OCI-LY7 (cell line): ENCODE results near the gene PTGER2.

Source experiments
- EZH2phosphoT487 ChIP-seq: fragments of 200-600 bp; sonication (generic); IDR thresholded peaks from 2 replicates; pipeline ENCODE4 v1.6.1; 2018; ENCODE audit warnings: low read depth, borderline replicate concordance, mild to moderate bottlenecking, mixed run types, antibody characterized with exemption, low read length, moderate library complexity, mixed read lengths
- TF ChIP-seq, protein P1 (sequence below): fragments of 200-600 bp; sonication (generic); conservative IDR thresholded peaks from 2 replicates; pipeline ENCODE4 v1.5.1; 2014; ENCODE audit warnings: mild to moderate bottlenecking, antibody characterized with exemption, low read length, moderate library complexity, mixed read lengths

DNA sequence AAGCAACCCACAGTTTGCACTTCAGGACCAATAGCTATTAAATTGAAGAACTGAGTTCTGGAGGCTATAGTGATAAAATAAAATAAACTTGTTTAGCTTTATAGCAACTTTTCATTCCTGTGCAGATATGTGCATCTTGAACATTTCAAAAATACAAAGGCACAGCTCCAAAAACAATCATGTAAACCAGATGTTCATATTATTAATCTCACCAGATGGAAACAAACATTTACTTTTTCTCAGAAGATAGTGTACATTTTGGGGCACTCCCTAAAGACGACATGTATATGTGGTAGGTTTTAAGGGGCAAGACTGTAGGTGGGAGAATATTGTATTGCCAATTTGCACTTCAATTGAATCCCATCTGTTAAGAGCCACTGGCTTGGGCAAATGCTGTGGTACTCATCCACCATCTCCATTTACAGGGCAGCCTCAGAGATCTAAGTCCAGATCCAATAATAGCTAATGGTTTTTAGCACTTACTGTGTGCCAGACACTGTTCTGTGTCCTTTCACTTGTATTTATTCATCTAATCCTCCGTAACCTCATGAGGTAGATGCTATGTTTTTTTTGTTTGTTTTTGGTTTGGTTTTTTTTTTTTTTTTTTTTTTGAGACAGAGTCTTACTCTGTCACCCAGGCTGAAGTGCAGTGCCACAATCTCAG is 49.1 kb downstream of the PTGER2 start:
- TF ChIP-seq, protein P1, sequence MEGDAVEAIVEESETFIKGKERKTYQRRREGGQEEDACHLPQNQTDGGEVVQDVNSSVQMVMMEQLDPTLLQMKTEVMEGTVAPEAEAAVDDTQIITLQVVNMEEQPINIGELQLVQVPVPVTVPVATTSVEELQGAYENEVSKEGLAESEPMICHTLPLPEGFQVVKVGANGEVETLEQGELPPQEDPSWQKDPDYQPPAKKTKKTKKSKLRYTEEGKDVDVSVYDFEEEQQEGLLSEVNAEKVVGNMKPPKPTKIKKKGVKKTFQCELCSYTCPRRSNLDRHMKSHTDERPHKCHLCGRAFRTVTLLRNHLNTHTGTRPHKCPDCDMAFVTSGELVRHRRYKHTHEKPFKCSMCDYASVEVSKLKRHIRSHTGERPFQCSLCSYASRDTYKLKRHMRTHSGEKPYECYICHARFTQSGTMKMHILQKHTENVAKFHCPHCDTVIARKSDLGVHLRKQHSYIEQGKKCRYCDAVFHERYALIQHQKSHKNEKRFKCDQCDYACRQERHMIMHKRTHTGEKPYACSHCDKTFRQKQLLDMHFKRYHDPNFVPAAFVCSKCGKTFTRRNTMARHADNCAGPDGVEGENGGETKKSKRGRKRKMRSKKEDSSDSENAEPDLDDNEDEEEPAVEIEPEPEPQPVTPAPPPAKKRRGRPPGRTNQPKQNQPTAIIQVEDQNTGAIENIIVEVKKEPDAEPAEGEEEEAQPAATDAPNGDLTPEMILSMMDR, result no peak
- no peak for TF ChIP-seq EZH2phosphoT487
